Type B pancreatic cell (in vitro differentiated cells): ENCODE results near the gene CPXM1. TPM values are rescaled to one million over a fixed set of nuclear protein-coding genes. Genes with fewer than 3 reads are reported as not detected.

ENCODE experiments used
- DNase-seq: peaks from one replicate; pipeline ENCODE4 v3.0.0; 2021; ENCODE audit warnings: mixed read lengths; ENCODE audit not compliant: unreplicated experiment; ENCODE audit errors: extremely low spot score
- H3K27ac Mint-ChIP-seq: 2 replicates; pipeline ENCODE4 v1.8.0; 2021; ENCODE audit warnings: mild to moderate bottlenecking, mixed read lengths
- H3K27me3 Mint-ChIP-seq: 2 replicates; pipeline ENCODE4 v1.8.0; 2021; ENCODE audit warnings: mixed read lengths
- H3K36me3 Mint-ChIP-seq: 2 replicates; pipeline ENCODE4 v1.8.0; 2021; ENCODE audit warnings: mixed read lengths
- H3K4me1 Mint-ChIP-seq: one replicate; pipeline ENCODE4 v1.8.0; 2021; ENCODE audit warnings: mixed read lengths; ENCODE audit not compliant: unreplicated experiment
- H3K4me3 Mint-ChIP-seq: 2 replicates; pipeline ENCODE4 v1.8.0; 2021; ENCODE audit warnings: mild to moderate bottlenecking, mixed read lengths
- H3K9me3 Mint-ChIP-seq: 2 replicates; pipeline ENCODE4 v1.8.0; 2021; ENCODE audit warnings: mixed read lengths
- CTCF ChIP-seq: fragments of 200-600 bp; sonication (generic); conservative IDR thresholded peaks from 2 replicates; pipeline ENCODE4 v1.5.0; 2021; ENCODE audit warnings: antibody characterized with exemption, mild to moderate bottlenecking
- total RNA-seq: library from RNA; stranded (reverse); gene quantifications from 2 replicates; pipeline ENCODE4 v1.2.1, GENCODE V29; 2021; ENCODE audit warnings: low replicate concordance

The CPXM1 gene
- total RNA-seq, 1 donor from 2014 or later = 106 TPM

DNA sequence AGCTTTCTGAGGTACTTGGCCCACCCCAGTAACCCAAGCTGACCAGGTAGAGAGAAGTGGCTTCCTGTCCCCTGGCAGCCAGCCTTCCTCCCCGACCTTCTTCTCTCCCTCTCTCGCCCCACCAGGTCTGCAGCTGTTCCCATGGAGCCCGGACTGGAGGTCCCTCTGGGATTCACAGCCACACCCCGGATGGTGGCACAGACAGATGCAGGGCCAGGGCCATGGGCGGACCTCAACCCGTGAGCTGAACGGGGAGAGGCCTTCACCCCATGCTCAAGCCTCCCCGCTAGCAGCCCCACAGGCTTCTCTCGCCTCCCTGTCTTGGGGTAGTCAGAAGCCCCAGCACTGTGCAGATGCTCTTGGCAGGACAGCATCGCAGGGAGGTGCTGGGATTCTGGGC is 41.3 kb downstream of the CPXM1 start:
- H3K36me3 Mint-ChIP-seq = no peaks in the 10 kb centered on the region
- H3K27ac Mint-ChIP-seq = no peak overlapping the region

GRCh38 chr20:2757969-2758368 is 42.5 kb downstream of the CPXM1 start:
- H3K4me1 Mint-ChIP-seq = peaks cover 15% of the 10 kb centered on the region
- H3K4me3 Mint-ChIP-seq = no peak overlapping the region
- TF ChIP-seq CTCF = no peak
- H3K36me3 Mint-ChIP-seq = no peaks in the 10 kb centered on the region
- DNase-seq = no peak
- H3K27me3 Mint-ChIP-seq = peaks cover 57% of the 10 kb centered on the region
- no peaks in the 10 kb centered on the region for H3K9me3 Mint-ChIP-seq
- H3K27ac Mint-ChIP-seq = no peak overlapping the region

More for the DNA sequence above, 41.3 kb downstream of the CPXM1 start:
- Mint-ChIP-seq H3K4me3 (no peak overlapping the region), H3K27me3 (peaks cover 55% of the 10 kb centered on the region), H3K4me1 (peaks cover 8% of the 10 kb centered on the region), H3K9me3 (no peaks in the 10 kb centered on the region)
- TF ChIP-seq CTCF = no peak
- no peak for DNase-seq

GRCh38 chr20:2757001-2757400 is 43.4 kb downstream of the CPXM1 start:
- Mint-ChIP-seq H3K27ac (no peak overlapping the region), H3K4me1 (peaks cover 15% of the 10 kb centered on the region), H3K36me3 (no peaks in the 10 kb centered on the region), H3K4me3 (no peak overlapping the region), H3K27me3 (peaks cover 56% of the 10 kb centered on the region), H3K9me3 (no peaks in the 10 kb centered on the region)
- TF ChIP-seq CTCF = no peak
- no peak for DNase-seq

DNA sequence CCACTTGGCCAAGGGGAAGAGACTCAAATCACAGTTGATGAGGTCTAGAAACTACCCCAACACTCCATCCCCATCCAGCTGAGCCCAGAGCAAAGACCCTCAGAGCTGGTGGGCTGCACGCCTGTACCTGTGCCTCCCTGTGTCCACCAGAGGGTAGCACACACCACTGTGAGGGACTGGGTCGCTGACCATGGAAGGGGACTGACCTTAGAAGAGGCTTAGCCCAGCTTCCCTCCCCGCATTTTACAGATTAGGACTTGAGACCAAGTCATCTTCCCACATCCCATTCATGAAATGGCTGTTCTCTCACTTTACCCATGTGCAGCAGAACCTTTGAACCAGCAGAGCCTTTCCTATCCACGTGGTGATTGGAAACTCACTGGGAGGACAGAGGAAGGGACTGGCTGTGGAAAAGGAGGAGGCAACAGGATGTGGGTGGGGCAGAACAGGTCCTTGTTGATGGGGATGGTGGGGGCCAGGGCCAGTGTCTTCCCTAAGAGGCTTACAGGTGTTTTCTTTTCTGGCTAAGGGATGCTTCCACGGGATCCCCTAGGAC is 44.3 kb downstream of the CPXM1 start:
- DNase-seq = no peak
- H3K36me3 Mint-ChIP-seq = no peaks in the 10 kb centered on the region
- peaks cover 57% of the 10 kb centered on the region for H3K27me3 Mint-ChIP-seq
- H3K4me3 Mint-ChIP-seq = no peak overlapping the region
- no peak overlapping the region for H3K27ac Mint-ChIP-seq
- H3K9me3 Mint-ChIP-seq = no peaks in the 10 kb centered on the region
- peak; percentile 81 for TF ChIP-seq CTCF
- peaks cover 15% of the 10 kb centered on the region for H3K4me1 Mint-ChIP-seq

- Mint-ChIP-seq H3K4me1 (peaks cover 15% of the 10 kb centered on the region), H3K27me3 (peaks cover 59% of the 10 kb centered on the region)
Observed at GRCh38 chr20:2755451-2756055, 44.9 kb downstream of the CPXM1 start.

More at GRCh38 chr20:2755451-2756055, 44.9 kb downstream of the CPXM1 start:
- H3K36me3 Mint-ChIP-seq = no peaks in the 10 kb centered on the region
- no peak for TF ChIP-seq CTCF
- no peak overlapping the region for H3K4me3 Mint-ChIP-seq
- no peak overlapping the region for H3K27ac Mint-ChIP-seq
- no peak for DNase-seq
- no peaks in the 10 kb centered on the region for H3K9me3 Mint-ChIP-seq
